Left renal cortex interstitium (tissue), 4 donors: ENCODE measurements around the gene ADGRE1. TPM values are rescaled to one million over a fixed set of nuclear protein-coding genes. Genes with fewer than 3 reads are reported as not detected.
A peak's percentile ranks its signal among the peaks of the same experiment; 100 is the strongest.
"Not testable (repeated sequence)": the region's sequence is repeated elsewhere in the genome, so short reads cannot be mapped to it uniquely, and the experiment has no call there.

Experiments
- DNase-seq, 4 donors: peaks; one replicate each; pipeline ENCODE4 v3.0.0-alpha.2; 2013; ENCODE audit warnings: low read depth in 4 of 4, low spot score in 2 of 4, missing footprints in 1 of 4
- polyA plus RNA-seq, 4 donors: library from polyadenylated mRNA; unstranded; fragments of 120-200 nt; gene quantifications; one replicate each; pipeline ENCODE4 v1.2.1, GENCODE V29; 2013; ENCODE audit not compliant: insufficient read length in 4 of 4

ADGRE1 gene
- polyA plus RNA-seq, result under 1 TPM; 0.08 to 0.16 (median 0.12) TPM

- DNase-seq, result no peak
These were observed at the start of gene ADGRE1 for GRCh38 chr19:6887316-6887715. Gene ADGRE1, plus strand, starts transcription at chr19:6887579. Its CDS starts 30 bp downstream, at chr19:6887609.

DNA sequence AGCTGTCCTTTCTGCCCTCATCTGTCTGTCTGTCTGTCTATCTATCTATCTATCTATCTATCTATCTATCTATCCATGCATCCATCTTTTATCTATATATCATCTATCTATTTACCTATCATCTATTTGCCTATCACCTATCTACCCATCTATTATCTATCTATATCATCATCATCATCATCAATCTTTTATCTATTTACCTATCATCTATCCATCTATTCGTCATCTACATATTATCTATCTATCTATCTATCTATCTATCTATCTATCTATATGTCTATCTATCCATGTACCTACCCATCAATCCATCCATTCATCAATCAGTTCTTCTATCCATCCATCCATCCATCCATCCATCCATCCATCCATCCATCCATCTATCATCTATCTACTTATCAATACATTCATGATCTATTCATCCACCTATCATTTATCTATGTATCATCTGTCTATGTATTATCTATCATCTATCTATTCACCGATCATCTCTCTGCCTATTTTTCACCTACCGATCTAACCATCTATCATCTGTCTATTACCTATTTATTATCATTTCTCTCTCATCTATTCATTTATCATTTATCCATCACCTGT is 49.2 kb upstream of the ADGRE1 start:
- no peak for DNase-seq

DNA sequence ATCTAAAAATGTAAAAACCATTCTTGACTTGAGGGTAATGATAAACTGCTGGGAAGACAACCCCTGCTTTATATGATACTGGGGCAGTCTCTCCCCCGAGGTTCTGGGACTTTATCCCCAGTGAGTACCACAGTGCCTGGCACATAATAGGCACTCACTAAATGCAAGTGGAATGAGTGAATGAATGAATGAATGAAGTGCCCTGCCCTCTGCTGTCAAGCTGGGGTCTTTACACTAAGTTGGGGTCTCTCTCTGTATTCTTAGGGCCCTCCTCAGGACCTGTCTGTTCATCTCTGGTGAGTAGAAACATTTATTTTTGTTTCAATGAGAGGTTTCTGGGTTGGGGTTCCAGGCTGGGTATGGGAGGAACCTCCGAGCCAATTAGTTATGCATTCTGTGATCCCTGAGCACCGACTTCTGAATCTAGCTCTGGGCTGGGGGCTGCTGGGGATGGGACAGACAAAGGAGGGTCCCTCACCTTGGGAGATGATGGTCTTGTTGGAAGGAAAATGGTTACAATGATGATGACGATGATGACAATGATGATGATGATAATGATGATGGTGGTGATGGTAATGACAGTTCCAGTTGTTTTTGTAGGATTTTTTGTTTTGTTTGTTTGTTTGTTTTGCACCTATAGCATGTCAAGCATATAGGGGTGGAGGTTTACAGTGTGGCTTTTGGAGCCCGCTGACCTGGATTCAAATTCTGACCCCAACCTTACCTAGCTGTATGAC is 44.3 kb upstream of the ADGRE1 start:
- no peak for DNase-seq

GRCh38 chr19:6847828-6848200 is 39.6 kb upstream of the ADGRE1 start:
- no peak for DNase-seq

DNA sequence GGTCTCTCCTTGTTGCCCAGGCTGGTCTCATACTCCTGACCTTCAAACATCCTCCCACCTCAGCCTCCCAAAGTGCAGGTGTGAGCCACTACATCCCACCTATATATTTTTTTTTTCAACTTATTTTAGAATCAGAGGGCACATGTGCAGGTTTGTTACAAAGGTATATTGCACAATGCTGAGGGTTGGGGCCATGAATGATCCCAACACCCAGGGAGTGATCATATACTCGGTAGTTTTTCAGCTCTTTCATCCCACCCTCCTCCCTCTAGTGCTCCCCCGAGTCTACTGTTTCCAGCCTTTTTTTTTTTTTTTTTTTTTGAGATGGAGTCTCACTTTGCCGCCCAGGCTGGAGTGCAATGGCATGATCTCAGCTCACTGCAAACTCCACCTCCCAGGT is 38.4 kb upstream of the ADGRE1 start:
- DNase-seq, result no peak

GRCh38 chr19:6849876-6850275 is 37.5 kb upstream of the ADGRE1 start:
- peak in 1 of 4 donors; percentile 6 for DNase-seq

- DNase-seq, result no peak
These were observed 36.0 kb upstream of the ADGRE1 start for GRCh38 chr19:6851359-6851758.

GRCh38 chr19:6852001-6852400 is 35.4 kb upstream of the ADGRE1 start:
- DNase-seq, result no peak

GRCh38 chr19:6853868-6854267 is 33.5 kb upstream of the ADGRE1 start:
- no peak for DNase-seq

DNA sequence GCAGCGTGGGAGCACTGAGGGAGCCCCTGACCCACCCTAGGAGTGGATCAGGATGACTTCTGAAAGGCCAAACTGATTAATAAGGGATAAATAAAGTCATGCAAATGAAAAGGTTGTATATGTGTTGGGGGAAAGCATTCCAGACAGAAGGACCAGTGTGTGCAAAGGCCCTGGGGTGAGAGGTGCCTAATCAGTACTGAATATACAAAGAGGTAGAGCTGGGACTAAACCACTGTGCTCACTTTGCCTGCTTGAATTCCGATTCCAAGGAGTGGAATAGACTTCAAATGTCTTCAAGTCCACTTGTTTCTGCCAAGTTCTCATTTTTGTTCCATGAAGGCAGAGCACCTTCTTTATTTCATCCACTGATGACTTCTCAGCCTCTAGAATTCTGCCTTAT is 32.6 kb upstream of the ADGRE1 start:
- no peak for DNase-seq

DNA sequence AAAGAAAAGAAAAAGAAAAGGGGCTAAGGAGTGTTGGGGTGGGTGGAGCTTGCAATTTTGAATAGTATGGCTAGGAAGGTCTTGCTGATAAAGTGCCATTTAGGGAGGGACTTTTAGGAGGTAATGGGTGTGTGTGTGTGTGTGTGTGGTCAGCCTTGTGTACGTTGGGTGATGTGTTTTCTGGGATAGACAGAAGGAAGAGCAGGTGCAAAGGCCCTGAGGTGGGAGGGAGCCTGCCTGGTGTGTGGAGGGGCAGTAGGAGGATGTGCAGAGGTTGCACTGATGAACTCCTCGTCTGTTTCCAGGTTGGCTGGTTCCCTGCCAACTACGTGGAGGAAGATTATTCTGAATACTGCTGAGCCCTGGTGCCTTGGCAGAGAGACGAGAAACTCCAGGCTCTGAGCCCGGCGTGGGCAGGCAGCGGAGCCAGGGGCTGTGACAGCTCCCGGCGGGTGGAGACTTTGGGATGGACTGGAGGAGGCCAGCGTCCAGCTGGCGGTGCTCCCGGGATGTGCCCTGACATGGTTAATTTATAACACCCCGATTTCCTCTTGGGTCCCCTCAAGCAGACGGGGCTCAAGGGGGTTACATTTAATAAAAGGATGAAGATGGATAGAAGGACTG is 30.5 kb upstream of the ADGRE1 start:
- no peak for DNase-seq

DNA sequence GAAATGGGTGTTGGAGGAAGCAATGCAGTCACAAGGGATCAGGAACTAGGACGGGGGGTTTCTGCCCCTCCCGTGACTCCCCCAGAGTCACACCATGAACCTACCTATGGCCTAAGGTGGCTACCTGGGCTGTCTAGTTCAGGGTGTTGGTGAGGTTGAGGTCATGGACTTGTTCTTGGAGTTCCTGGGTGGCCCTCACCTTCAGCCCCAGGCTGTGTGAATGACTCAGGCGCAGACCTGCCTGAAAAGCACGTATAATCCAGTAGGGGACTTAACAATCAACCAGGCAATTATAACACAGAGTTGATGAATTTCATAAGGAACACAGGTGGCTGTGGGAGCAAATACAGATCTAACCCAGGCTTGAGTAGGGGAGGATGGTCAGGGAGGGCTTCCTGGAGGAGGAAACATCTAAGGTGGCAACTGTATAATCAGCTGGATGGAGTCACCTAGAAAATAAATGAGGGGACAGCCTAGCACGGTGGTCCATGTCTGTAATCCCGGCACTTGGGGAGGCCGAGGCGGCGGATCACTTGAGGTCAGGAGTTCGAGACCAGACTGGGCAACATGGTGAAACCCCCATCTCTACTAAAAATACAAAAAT is 25.6 kb upstream of the ADGRE1 start:
- no peak for DNase-seq

DNA sequence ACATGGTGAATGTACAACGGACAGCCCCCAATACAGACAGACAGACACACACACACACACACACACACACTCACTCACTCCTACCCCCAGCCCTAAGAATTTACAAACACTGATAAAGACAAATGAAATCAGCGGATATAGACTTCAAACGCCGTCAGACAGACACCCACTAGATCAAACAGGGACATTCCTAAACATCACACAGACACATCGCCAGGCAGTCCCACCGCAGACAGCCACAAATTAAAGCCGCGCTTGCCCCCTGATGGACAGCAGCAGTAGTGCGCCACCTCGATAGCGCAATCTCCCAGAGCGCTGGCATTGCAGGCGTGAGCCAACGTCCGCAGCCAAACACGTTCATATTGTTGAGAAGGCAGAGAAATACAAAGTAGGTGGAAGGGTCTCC is 24.7 kb upstream of the ADGRE1 start:
- DNase-seq, result peak; percentile 37 to 66 (median 51)

DNA sequence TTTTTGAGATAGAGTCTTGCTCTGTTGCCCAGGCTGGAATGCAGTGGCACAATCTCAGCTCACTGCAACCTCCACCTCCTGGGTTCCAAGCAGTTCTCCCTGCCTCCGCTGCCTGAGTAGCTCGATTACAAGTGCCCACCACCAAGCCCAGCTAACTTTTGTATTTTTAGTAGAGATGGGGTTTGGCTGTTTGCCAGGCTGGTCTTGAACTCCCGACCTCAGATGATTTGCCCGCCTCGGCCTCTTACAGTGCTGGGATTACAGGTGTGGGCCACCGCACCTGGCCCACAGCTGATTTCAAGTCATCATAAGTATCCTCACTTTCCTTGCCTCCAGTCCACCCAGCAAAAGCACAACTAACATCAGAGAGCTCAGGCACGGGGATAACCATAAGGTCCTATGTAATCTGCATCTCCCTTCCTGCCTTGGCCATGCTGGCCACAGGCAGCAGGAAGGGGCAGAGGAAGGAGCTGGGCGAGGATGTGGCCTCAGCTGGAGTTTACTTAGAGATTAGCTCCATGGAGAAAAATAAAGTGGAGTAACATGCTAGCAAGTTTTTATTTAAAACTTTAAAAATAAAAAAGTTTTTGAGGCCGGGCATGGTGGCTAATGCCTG is 22.9 kb upstream of the ADGRE1 start:
- DNase-seq, result no peak

DNA sequence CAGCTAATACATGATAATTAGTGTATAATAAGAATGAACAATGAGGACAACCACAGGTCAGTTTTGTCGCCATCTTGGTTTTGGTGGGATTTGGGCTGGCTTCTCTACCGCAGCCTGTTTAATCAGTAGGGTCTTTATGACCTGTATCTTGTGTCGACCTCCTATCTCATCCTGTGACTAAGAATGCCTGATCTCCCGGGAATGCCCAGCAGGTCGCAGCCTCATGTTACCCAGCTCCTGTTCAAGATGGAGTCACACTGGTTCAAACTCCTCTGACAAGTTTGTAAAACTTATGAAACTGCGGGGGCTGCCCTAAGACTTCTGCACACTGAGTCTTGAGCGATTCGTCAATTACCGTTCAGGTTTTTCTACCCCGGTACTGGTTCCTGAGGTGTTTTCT is 21.5 kb upstream of the ADGRE1 start:
- no peak for DNase-seq

DNA sequence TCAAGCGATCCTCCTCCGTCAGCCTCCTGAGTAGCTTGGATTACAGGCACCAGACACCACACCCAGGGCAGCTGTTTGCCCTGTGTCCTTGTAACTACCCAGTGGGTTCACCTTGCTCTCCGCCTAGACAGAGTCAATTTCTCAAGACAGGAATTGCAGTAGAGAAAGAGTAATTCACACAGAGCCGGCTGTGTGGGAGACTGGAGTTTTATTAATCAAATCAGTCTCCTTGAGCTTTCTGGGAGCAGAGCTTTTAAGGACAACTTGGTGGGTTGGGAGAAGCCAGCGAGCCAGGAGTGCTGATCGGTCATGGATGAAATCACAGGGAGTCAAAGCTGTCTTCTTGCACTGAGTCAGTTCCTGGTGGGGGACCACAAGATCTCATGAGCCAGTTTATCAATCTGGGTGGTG is 20.6 kb upstream of the ADGRE1 start:
- no peak for DNase-seq

DNA sequence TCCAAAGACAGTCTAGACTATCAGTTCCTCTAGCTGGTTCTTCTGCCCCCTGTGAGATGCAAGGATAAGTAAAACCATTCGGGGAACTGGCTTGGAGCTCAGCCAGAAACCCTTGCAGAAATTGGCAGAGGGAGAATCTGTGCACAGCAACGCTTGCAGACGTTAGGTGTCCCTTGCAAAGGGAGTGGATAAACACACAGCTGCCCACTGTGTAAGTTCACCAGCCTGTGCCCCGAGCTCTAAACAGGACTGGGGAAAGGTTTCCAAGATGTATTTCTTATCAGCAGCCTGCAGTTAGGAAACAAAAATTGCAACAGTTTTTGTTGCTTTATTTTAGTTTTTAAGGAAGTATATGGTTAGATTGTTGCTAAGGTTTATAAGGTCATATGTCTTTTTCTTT is 19.0 kb upstream of the ADGRE1 start:
- no peak for DNase-seq

GRCh38 chr19:6869151-6869882 is 18.1 kb upstream of the ADGRE1 start:
- not testable (repeated sequence) for DNase-seq

- DNase-seq, result no peak
These were observed 13.5 kb upstream of the ADGRE1 start for GRCh38 chr19:6873708-6874431.

DNA sequence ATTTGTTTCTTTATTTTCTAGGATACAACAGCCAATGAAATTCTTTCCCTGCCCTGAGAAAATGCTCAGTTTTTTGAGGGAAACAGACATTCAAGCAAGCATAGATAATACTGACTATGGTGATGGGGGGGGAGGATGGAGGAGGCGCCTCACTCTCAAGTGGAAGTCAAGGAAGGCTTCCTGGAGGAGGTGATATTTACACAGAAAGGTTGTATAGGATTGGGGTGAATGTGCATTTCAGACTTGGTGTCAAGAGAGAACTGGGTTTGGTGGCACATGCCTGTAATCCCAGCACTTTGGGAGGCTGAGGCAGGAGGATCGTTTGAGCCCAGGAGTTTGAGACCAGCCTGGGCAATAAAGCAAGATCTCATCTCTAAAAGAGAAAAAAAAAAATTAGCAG is 12.2 kb upstream of the ADGRE1 start:
- DNase-seq, result no peak
